ENCODE results near the gene FAIM2.

DNA sequence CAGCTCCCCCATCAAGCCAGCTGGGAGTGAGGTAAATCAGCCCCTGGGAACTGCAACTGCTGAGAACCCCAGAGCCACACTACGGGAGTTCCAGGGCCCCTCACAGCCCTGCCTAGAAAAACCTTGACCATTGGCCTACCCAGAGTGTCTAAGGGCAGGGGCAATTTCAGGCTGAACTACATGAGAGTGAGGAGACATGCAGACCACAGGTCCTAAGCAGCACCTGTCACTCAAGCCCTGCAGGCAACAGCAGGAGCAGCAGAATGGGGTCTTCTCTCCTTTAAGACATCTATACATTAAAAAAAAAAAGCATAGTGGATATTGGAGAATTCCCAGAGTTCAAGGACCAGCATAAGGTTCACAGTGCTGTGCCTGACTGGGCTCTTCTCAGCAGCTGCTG, 80.3 kb downstream of the FAIM2 start:
- TF ChIP-seq, protein P1, sequence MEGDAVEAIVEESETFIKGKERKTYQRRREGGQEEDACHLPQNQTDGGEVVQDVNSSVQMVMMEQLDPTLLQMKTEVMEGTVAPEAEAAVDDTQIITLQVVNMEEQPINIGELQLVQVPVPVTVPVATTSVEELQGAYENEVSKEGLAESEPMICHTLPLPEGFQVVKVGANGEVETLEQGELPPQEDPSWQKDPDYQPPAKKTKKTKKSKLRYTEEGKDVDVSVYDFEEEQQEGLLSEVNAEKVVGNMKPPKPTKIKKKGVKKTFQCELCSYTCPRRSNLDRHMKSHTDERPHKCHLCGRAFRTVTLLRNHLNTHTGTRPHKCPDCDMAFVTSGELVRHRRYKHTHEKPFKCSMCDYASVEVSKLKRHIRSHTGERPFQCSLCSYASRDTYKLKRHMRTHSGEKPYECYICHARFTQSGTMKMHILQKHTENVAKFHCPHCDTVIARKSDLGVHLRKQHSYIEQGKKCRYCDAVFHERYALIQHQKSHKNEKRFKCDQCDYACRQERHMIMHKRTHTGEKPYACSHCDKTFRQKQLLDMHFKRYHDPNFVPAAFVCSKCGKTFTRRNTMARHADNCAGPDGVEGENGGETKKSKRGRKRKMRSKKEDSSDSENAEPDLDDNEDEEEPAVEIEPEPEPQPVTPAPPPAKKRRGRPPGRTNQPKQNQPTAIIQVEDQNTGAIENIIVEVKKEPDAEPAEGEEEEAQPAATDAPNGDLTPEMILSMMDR (IDR thresholded peaks at IDR 0.05) = no peak
- TF ChIP-seq POLR2AphosphoS5 (IDR thresholded peaks at IDR 0.05) (no peak), EP300 (IDR thresholded peaks at IDR 0.05) (no peak), POLR2A (IDR thresholded peaks at IDR 0.05) (no peak)
